ENCODE data around the gene GAST.

GAST gene

GRCh38 chr17:41762841-41763240 is 50.7 kb downstream of the GAST start:
- no peak overlapping the region for H3K4me3 ChIP-seq (replicated peaks; ENCODE audit: low read depth, low read length)
- no peak for TF ChIP-seq CTCF (IDR thresholded peaks at IDR 0.05; ENCODE audit: low read depth, low read length, missing control alignments)
- DNase-seq (ENCODE audit: extremely low read depth, low read depth), result no peak

GRCh38 chr17:41763327-41763726 is 51.2 kb downstream of the GAST start:
- no peak for TF ChIP-seq CTCF (IDR thresholded peaks at IDR 0.05; ENCODE audit: low read depth, low read length, missing control alignments)
- H3K4me3 ChIP-seq (replicated peaks; ENCODE audit: low read depth, low read length), result no peak overlapping the region
- no peak for DNase-seq (ENCODE audit: extremely low read depth, low read depth)
